CD4-positive, alpha-beta T cell (primary cell): ENCODE results near the gene FAM163B. TPM values are rescaled to one million over a fixed set of nuclear protein-coding genes. Genes with fewer than 3 reads are reported as not detected.

Experiments used
- ATAC-seq: fragments of 200-7000 bp; cut with Tn5 transposase; one replicate; pipeline ENCODE4 v1.10.0; 2022; ENCODE audit warnings: mild to moderate bottlenecking; ENCODE audit not compliant: poor library complexity
- CTCF ChIA-PET: fragments of 350-600 bp; sonication (Branson Sonifier 250); formaldehyde crosslinking; loops from one replicate; lab custom pipeline; 2021; ENCODE audit warnings: antibody characterized with exemption, inconsistent platforms; lab: Charles Lee
- POLR2A ChIA-PET: fragments of 350-600 bp; sonication (Branson Sonifier 250); formaldehyde crosslinking; loops from one replicate; lab custom pipeline; 2021; ENCODE audit warnings: antibody characterized with exemption, inconsistent platforms; lab: Charles Lee
- DNase-seq, 14 experiments: peaks; one replicate each; pipeline ENCODE4 v3.0.0-alpha.2; 2013 to 2020; ENCODE audit warnings: mixed read lengths in 2 of 14
- H3K27ac ChIP-seq, 2 donors: one replicate each; pipeline versions ENCODE4 v1.5.1 to v1.7.0; 2013; ENCODE audit warnings: low read length in 2 of 2, low read depth in 1 of 2, mild to moderate bottlenecking in 1 of 2
- H3K27me3 ChIP-seq, 2 experiments: 1 replicate in 1 of 2; 2 replicates in 1 of 2; pipeline versions ENCODE4 v1.6.1 to v1.7.0; 2013; ENCODE audit warnings: low read length in 2 of 2, control low read depth in 1 of 2, mild to moderate bottlenecking in 1 of 2, moderate library complexity in 1 of 2; ENCODE audit not compliant: insufficient read depth in 2 of 2, control insufficient read depth in 1 of 2
- H3K36me3 ChIP-seq: one replicate; pipeline ENCODE4 v1.6.1; 2013; ENCODE audit warnings: low read length, control low read depth; ENCODE audit not compliant: insufficient read depth
- H3K4me1 ChIP-seq: one replicate; pipeline ENCODE4 v1.6.1; 2013; ENCODE audit warnings: low read length, control low read depth; ENCODE audit not compliant: insufficient read depth
- H3K4me3 ChIP-seq: one replicate; pipeline ENCODE4 v1.5.1; 2013; ENCODE audit warnings: mild to moderate bottlenecking, low read length, moderate library complexity
- H3K9me3 ChIP-seq, 2 experiments: 1 replicate in 1 of 2; 2 replicates in 1 of 2; pipeline versions ENCODE4 v1.6.1 to v1.7.0; 2013; ENCODE audit warnings: low read length in 2 of 2, mild to moderate bottlenecking in 2 of 2, control low read depth in 1 of 2, moderate library complexity in 1 of 2; ENCODE audit not compliant: control insufficient read depth in 1 of 2, insufficient read depth in 1 of 2
- H3K27ac Mint-ChIP-seq: one replicate; pipeline ENCODE4 v1.8.0; 2020; ENCODE audit warnings: mixed read lengths
- H3K27me3 Mint-ChIP-seq: one replicate; pipeline ENCODE4 v1.8.0; 2021; ENCODE audit warnings: mixed read lengths
- H3K36me3 Mint-ChIP-seq: one replicate; pipeline ENCODE4 v1.8.0; 2021; ENCODE audit warnings: low read depth, mixed read lengths
- H3K4me1 Mint-ChIP-seq: one replicate; pipeline ENCODE4 v1.8.0; 2021; ENCODE audit warnings: low read depth, mixed read lengths
- H3K4me3 Mint-ChIP-seq: one replicate; pipeline ENCODE4 v1.8.0; 2020; ENCODE audit warnings: mild to moderate bottlenecking, mixed read lengths
- H3K9me3 Mint-ChIP-seq: one replicate; pipeline ENCODE4 v1.8.0; 2020; ENCODE audit warnings: mixed read lengths
- intact Hi-C, 2 experiments: fragments of 100-400 bp; cut with DNase I in 1 of 2; cut with micrococcal nuclease in 1 of 2; formaldehyde crosslinking; loops; one replicate each; pipeline versions ENCODE4 v1.15.1 to v1.9.0; 2023 to 2025; cut with DNase I, micrococcal nuclease
- total RNA-seq, 174 experiments: library from RNA in 2 of 174; stranded (reverse) in 2 of 174; gene quantifications; one replicate each; pipeline ENCODE4 v1.2.3 and lab custom pipeline; 2021 to 2026
- TF ChIP-seq, protein P1 (sequence below): fragments of 200-600 bp; IDR thresholded peaks from one replicate; pipeline ENCODE4 v1.8.0; 2022; ENCODE audit warnings: antibody characterized with exemption, mild to moderate bottlenecking

FAM163B gene
- total RNA-seq, 2 experiments from 2014 or later: not detected

DNA sequence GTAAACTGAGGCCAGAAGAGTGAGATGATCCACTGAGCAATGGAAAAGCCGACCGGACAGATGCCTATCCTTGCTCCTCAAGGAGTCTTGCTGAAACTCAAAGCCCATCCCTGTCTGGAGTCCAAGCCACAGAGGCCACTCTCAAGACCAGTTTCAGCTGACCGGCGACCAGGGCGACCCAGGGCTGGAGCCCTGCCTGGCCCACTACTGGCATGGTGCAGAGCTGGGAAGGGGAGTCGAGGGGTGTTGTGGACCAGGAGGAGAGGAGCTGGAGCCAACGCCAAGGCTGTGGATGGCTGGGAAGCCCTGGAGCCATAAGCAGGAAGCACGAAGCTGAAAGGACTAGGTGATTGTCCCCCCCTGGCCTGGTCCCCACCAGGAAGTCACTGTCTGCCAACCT is 22.1 kb downstream of the FAM163B start:
- no peak for DNase-seq
- Mint-ChIP-seq H3K36me3 (no peaks in the 10 kb centered on the region), H3K4me3 (no peak overlapping the region), H3K27ac (no peak overlapping the region), H3K4me1 (no peaks in the 10 kb centered on the region), H3K9me3 (no peaks in the 10 kb centered on the region), H3K27me3 (peaks cover 36% of the 10 kb centered on the region)
- H3K4me1 ChIP-seq: peaks cover 15% of the 10 kb centered on the region
- intact Hi-C loops: no loop called here
- H3K27me3 ChIP-seq: peaks cover 34 to 47% of the 10 kb centered on the region in 2 experiments
- H3K4me3 ChIP-seq: no peak overlapping the region
- ChIA-PET POLR2A (no interaction called here), CTCF (no interaction called here)
- TF ChIP-seq, protein P1, sequence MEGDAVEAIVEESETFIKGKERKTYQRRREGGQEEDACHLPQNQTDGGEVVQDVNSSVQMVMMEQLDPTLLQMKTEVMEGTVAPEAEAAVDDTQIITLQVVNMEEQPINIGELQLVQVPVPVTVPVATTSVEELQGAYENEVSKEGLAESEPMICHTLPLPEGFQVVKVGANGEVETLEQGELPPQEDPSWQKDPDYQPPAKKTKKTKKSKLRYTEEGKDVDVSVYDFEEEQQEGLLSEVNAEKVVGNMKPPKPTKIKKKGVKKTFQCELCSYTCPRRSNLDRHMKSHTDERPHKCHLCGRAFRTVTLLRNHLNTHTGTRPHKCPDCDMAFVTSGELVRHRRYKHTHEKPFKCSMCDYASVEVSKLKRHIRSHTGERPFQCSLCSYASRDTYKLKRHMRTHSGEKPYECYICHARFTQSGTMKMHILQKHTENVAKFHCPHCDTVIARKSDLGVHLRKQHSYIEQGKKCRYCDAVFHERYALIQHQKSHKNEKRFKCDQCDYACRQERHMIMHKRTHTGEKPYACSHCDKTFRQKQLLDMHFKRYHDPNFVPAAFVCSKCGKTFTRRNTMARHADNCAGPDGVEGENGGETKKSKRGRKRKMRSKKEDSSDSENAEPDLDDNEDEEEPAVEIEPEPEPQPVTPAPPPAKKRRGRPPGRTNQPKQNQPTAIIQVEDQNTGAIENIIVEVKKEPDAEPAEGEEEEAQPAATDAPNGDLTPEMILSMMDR: no peak
- no peak for ATAC-seq
- H3K27ac ChIP-seq: no peak overlapping the region
- no peaks in the 10 kb centered on the region for H3K36me3 ChIP-seq
- H3K9me3 ChIP-seq: peaks cover 0 to 30% of the 10 kb centered on the region in 2 experiments

DNA sequence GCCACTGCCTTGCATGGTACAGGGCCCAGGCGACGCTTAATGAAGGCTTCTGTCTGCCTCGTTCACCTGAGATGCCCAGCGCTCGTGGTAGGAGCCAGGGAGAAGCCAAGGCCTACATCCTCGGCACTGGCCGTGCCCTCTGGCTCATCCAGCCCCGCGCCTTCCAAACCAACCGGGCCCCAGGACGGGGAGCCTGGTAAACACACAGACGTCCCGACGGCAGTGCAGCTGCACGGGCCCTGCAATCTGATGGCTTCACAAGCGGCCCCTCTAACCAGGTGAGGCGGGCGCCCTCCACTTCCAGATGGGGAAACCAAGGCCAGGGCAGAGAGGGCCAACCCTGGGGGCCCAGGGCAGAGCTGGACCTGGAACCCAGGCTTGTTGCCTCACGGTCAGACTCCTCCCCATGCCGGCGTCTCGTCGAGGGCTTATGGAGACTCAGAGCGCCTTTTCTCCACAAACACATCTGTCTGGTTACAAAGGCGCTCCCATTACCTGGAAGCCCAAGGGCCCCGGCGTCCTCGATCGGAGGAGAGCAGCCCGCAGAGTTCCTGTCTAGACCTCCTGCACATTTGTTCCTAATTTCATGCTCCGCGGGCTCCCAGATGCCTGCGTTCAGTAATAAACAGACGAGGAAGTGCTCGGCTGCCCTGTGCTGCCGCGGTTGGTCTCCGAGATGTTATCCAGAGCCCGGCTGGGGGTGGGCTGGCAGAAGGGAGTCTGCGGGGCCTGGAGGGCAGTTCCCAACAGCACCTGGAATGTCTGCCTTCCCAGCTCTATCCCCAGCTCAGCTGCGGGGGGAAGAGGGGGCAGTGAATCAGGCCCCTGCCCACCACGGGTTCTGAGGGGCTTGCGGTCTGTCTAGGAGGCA is 23.5 kb downstream of the FAM163B start:
- no peaks in the 10 kb centered on the region for H3K4me1 Mint-ChIP-seq
- Histone ChIP-seq H3K4me3 (no peak overlapping the region), H3K4me1 (peaks cover 15% of the 10 kb centered on the region), H3K27ac (no peak overlapping the region), H3K9me3 (peaks cover 0 to 30% of the 10 kb centered on the region in 2 experiments), H3K36me3 (no peaks in the 10 kb centered on the region), H3K27me3 (peaks cover 34 to 48% of the 10 kb centered on the region in 2 experiments)
- CTCF ChIA-PET: no interaction called here
- H3K36me3 Mint-ChIP-seq: no peaks in the 10 kb centered on the region
- TF ChIP-seq, protein P1: no peak
- intact Hi-C loops: no loop called here
- DNase-seq (no peak), ATAC-seq (peak; percentile 11)
- H3K4me3 Mint-ChIP-seq: no peak overlapping the region
- no peaks in the 10 kb centered on the region for H3K9me3 Mint-ChIP-seq
- H3K27ac Mint-ChIP-seq: no peak overlapping the region
- H3K27me3 Mint-ChIP-seq: peaks cover 45% of the 10 kb centered on the region
- POLR2A ChIA-PET: no interaction called here

DNA sequence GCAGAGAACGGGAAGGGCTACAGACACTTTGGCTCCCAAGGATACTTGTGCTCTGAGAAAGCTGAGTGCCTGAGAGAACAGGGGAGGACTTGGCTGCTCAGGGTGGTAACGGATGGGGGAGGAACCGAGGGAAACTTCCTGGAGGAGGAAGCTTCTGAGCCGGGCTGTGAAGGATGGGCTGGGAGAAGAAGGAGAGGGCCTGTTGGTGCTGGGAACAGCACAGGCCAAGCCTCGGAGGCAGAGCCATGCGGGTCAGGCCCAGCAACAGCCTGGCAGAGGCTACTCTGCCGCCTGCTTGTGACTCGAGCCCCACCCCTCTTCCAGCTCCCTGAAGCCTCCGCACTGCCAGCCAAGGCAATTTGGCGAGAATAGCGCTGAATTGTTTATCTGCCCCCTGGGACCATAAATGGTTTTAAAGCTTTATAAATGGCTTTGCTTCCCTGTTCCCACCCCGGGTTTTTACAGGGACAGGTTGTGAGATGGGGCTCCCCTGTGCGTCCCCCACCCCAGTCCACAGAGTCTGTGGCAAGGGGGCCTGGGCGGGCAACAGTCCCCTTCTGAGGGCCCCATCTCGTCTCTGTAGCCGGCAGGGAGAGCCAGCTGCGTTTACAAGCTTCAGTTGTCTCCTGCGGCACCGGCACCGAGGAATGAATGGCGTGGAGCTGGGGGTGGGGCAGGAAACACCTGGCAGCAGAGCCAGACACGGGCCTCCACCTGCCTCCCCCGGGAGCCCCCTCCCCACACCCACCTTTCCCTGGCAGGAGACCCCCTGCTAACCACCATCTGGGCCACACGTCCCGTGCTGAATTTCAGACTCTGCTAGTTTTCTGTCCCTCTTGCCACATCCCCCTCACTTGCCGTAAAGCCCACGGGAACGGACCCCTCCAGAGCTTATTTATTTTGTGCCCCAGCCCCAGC is 24.4 kb downstream of the FAM163B start:
- no peak for DNase-seq
- H3K4me1 Mint-ChIP-seq: no peaks in the 10 kb centered on the region
- no peak overlapping the region for H3K27ac Mint-ChIP-seq
- no peak overlapping the region for H3K4me3 Mint-ChIP-seq
- peaks cover 54% of the 10 kb centered on the region for H3K27me3 Mint-ChIP-seq
- H3K4me3 ChIP-seq: no peak overlapping the region
- no peaks in the 10 kb centered on the region for H3K36me3 ChIP-seq
- ChIA-PET POLR2A (no interaction called here), CTCF (no interaction called here)
- H3K9me3 ChIP-seq: peaks cover 0 to 30% of the 10 kb centered on the region in 2 experiments
- H3K4me1 ChIP-seq: peaks cover 15% of the 10 kb centered on the region
- TF ChIP-seq, protein P1: no peak
- ATAC-seq: peak; percentile 32
- H3K27me3 ChIP-seq: peaks cover 34 to 48% of the 10 kb centered on the region in 2 experiments
- H3K9me3 Mint-ChIP-seq: no peaks in the 10 kb centered on the region
- no peaks in the 10 kb centered on the region for H3K36me3 Mint-ChIP-seq
- H3K27ac ChIP-seq: no peak overlapping the region
- intact Hi-C loops: no loop called here
